GM18909 (cell line): ENCODE data around the gene H6PD.

Source experiments
- ATAC-seq: cut with Tn5 transposase; IDR thresholded peaks from one replicate; pipeline ENCODE4 v1.9.1; 2021; ENCODE audit warnings: mild to moderate bottlenecking; ENCODE audit not compliant: unreplicated experiment, poor library complexity

H6PD gene

DNA sequence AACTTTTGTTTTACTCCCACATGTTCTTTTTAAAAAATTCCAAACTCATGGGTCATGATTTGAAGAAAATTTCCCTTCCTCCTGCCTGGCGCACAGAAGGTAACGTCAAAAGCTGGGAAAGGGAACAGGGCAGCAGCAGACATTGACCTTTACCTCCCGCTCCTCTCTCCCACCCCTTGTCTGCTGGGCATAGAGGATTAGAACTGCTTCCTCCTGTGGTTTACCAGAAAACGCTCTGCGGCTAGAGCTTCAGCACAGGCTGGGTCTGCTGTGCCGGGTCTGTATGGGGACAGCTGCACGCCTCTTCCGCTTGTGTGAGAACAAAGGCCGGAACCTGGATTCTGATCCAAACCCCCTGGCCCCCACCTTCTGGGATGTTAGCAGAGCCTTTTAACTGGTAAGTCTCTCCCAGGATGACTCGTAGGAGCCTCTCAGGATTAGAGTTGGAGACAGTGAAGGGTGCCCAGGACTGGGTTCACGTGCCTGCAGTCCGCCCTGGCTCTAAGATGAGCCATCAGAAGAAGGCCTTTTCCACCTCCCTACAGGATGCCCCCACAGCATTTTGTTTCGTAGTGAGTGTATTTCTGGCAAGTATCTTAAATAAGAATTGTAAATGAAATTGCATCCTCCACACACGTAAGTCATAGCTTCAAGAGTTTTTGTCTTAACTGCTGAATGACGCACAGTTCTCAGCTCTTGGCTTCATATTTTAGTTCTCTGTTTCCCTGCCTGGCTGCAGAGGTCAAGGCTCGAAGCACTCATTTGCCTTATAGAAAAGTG is 5.2 kb downstream of the H6PD start:
- peak; percentile 41 for ATAC-seq

DNA sequence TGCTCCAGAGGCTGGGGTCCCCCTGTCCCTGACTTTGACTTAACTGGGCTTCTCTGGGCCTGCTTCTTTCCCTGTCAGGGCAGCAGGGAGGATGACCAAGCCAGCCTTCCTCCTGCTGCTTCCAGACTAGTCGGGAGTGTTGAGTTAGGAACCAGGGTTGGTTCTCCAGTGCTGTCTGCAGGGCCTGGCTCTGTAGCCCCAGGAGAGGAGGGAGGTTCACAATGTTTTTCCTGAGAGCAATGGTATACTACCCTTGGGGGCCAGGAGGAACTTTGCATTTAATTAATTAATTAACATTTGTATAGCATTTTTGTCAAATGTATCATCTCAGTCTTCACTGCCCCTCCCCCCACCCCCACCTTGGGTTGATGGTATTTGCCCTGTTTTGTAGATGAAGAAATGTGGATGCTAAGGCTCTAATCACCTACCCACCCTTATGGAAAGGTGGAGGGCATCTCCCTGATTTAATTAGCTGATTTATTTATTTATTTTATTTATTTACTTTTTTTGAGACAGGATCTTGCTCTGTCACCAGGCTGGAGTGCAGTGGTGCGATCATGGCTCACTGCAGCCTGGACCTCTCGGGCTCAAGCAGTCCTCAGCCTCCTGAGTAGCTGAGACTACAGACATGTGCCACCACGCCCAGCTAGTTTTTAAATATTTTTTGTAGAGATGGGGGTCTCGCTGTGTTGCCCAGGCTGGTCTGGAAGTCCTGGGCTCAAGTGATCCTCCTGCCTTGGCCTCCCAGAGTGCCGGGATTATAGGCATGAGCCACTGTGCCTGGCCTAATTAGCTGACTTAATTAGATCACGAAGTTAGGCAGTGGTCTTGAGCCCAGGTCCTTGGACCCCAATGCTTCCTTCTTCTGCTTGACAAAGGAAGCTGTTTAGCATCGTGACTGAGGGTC is 6.6 kb downstream of the H6PD start:
- ATAC-seq: no peak

DNA sequence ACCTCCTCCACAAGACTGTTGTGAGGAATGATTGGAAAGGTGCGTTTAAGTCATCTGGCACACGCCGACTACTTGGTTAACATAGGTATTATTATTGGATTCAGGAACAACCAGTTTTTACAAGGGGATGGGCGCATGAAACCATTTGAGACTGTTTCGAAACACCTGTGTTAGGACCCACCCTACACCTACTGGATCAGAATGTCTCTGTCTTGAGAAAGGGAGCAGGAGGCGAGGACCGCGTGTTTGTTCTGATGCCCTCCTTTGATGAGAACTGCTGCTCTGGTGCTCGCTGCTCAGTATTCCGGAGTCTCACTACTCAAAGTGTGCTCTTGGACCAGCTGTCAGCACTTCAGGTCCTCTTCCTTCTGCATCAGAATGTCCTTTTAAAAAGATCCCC is 7.3 kb downstream of the H6PD start:
- ATAC-seq: no peak

DNA sequence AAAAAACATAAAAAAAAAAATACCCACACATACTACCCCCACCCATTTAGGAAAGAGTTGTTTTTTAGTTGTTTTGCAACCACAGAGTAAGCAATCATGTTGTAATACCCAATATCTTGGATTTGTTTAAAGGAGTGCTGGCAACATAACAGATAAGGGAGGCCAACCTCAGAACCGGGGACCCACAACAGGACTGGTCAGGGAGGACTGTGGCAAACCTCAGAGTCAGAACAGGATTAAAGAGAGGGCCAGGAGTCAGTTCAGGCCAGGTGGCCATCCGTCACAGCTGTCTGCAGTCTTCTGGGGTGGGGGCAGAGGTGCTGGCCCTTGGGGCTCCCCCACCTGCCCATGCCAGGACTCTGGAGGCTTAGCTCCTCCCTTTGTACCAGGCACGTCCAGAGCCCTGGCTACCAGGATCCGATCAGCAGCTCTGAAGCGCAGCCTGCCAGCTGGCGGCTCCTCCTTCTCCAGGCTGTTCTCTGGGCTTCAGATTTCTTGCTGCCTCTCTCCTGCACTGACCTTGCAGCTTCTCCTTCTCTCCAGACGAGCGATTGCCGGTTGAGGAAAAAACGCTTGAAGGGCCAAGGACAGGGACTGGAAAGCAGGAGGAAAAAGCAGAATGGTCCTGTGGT is 7.9 kb downstream of the H6PD start:
- ATAC-seq: no peak

DNA sequence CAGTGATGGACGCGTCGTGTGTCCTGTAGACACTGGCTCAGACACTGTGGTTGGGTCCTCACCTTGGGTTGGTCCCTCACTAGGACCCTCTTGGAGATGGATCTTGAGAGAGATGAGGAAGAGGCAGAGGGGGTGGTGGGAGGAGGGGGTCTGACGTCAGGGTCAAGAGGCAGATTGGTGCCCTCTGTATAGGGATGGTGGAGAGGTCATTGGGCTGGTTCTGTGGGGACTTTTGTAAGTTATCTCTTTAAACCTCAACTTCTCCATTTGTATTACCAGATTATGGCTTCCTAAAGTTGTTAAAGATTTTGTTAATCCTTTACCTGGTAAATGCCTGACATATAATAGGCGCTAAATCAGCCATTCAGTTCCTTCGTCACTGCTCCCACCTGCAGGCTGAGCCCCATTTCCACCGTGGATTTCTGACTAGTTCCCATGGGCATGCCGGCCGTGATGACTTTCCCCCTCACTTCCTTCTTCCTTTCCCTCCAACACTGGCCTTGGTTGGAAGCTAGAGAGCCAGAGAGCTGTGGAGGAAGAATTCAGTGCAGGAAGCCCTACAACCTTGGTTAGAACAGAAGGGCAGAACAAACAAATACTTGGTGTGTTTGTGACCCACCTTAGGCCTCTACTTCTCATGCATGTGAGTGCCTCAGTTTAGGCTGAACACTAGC is 8.6 kb downstream of the H6PD start:
- no peak for ATAC-seq

DNA sequence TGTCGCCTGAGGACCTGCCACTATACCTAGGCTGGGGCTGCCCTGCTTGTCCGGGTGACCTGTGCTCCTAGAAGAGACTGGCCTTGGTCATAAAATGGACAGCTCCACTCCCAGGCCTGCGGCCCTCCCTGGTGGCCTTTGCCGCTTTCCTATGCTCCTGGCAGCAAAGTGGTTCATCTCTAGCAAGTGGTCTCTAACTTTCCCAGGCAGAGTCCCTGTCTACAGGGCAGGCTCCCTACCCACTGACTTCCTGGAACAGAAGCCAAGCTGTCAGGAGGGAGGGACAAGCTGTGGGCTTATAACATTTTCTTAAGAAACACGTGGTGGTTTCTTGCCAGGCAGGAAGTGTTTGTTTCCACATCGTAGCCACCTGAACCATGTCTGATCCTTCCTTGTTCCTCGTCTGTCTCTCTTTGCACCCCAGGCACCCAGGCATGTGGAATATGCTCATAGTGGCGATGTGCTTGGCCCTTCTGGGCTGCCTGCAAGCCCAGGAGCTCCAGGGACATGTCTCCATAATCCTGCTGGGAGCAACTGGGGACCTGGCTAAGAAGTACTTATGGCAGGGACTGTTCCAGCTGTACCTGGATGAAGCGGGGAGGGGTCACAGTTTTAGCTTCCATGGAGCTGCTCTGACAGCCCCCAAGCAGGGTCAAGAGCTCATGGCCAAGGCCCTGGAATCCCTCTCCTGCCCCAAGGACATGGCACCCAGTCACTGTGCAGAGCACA is 10.1 kb downstream of the H6PD start:
- no peak for ATAC-seq

DNA sequence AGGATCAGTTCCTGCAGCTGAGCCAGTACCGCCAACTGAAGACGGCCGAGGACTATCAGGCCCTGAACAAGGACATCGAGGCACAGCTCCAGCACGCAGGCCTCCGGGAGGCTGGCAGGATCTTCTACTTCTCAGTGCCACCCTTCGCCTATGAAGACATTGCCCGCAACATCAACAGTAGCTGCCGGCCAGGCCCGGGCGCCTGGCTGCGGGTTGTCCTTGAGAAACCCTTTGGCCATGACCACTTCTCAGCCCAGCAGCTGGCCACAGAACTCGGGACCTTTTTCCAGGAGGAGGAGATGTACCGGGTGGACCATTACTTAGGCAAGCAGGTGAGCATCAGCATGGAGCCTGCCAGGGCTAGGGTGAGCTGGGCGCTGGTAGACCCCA is 10.7 kb downstream of the H6PD start:
- no peak for ATAC-seq

DNA sequence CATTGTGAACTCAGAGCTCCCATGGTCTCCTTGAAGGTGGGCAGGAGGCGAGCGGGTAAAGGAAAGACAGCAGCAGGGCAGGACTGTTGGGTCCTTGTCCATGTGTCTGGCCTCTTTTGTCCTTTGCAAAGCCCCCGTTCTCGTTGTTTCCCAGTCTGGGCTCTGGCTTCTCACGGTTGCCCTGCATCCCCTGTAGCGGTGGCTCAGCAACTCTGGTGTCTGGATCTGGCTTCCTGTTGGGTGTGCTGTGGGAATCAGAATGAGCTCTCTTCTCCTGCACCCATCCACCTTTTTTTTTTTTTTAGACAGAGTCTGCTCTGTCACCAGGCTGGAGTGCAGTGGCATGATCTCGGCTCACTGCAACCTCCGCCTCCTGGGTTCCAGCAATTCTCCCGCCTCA is 11.1 kb downstream of the H6PD start:
- ATAC-seq: no peak

DNA sequence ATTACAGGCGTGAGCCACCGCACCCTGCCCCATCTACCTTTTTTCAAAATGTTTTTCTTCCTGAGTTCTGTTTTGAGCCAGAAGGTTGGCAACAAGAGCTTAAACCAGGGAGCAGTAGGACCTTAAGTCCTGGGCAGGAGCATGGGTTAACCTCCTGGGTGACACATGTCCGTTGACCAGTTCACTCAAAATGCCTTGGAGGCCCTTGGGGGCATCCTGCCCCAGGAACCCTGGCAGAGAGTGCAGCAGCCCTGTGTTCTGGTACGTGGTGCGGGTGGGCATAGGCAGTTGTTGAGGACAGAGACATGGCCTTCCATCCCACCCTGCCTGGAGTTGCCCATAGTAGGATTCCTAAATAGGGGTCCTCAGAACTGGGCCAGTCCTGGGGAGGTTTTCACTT is 11.6 kb downstream of the H6PD start:
- no peak for ATAC-seq

DNA sequence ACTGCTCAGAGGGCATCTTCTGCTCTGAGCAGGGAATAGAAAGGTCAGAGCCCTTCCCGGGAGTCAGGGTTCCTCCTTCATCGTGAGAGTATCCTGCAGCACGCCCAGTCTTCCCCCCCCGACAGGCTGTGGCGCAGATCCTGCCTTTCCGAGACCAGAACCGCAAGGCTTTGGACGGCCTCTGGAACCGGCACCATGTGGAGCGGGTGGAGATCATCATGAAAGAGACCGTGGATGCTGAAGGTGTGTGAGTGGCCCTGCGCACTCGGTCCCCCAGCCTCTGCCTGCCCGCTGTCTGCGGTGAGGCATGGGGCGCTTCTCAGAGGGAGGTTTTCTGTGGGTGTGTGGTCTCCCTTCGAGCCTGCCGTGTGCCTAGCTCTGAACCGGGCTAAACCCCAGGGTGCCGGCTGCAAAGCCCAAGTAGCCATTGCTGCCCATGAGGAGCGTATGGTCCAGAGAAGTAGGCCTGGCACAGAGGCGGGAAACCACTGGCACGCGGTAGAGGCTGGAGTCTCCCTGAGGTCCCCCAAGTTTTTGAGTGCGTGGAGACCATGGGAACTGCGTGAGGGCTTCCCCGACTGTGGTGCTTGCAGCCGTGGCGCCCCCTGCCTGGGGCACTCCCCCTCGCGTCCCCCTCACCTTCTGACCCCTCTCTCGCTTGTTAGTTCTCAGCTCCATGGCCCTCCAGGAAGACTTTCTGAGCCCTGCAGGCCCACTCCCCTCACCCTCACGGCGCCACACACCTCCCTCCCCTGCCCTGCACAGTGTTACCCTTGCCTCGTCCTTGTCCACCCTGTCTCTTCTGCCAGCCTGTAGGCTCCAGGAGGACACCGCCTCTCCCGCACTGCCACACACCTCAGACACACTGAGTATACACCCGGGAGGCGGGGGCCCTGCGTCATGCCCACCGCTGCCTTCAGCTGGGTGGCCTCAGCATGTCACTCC is 12.5 kb downstream of the H6PD start:
- no peak for ATAC-seq

DNA sequence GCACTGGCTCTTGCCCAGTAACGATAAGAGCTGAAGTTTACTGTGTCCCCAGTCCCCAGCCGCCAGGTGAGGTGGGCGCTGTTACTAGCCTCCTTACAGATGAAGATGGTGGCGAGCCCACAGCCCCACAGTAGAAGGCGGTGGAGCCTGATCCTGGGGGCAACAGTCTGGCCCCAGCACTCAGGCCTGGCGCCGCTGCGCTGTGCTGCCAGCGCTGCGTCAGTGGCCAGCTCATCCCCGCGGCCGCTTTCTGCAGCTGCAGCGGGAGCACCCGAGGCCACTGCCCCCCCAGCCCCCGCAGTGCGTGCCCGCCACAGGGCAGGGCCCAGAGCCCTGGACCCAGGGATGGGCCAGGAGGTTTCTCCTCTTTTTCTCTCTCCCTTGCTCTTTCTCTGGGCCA is 13.3 kb downstream of the H6PD start:
- no peak for ATAC-seq

DNA sequence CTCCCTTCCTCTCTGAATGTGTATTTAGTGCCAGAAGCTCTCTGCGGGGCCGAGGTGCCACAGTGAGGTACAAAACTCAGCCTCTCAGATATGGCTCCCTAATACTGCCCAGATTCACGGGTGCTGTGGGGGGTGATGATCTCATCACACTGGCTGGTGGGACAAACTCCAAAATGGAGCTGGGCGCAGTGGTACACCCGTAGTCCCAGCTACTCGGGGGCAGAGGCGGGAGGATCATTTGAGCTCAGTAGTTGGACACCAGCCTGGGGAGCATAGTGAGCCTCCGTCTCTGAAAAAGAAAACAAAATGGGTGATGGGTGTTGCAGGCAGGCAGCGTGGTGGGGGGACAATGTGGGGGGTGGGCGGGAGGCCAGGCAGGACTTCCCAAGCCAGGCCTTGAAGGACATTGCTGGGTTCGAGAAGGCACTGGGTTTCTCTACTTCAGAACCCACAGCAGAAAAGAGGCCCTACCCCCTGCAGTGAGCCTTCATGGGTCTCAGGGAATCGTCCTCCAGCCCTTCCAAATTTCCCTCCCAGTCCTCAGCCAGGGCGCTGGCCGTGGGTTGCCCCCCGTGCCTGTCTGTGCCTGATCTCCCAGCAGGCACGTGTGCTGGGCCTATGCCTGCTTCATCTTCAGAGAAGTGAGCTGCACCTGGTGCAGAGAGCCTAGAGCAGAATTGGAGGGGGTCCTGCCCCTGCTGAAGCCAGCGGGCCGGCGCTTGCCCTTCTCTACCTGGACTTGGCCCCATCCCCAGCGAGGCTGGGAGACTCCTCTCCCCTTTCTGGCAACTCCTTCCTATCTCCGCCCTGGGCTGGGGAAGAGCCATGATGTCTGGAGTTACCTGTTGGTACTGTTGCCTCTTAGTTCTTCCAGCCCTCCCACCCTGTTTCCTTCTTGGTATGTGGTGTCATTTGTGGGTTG is 14.0 kb downstream of the H6PD start:
- no peak for ATAC-seq

DNA sequence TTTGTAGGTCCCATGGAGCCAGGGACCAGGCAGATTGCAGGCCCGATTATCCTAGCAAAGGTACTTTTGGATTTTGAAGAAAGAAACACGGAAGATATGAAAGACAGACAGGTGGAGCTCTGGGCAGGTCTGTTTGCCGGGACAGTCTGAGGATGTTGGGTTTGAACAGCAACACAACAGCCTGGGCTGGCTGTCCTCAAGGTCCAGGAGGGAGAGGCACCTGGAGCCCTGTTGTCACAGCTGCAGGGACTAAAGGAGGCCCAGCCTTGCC is 14.6 kb downstream of the H6PD start:
- no peak for ATAC-seq

DNA sequence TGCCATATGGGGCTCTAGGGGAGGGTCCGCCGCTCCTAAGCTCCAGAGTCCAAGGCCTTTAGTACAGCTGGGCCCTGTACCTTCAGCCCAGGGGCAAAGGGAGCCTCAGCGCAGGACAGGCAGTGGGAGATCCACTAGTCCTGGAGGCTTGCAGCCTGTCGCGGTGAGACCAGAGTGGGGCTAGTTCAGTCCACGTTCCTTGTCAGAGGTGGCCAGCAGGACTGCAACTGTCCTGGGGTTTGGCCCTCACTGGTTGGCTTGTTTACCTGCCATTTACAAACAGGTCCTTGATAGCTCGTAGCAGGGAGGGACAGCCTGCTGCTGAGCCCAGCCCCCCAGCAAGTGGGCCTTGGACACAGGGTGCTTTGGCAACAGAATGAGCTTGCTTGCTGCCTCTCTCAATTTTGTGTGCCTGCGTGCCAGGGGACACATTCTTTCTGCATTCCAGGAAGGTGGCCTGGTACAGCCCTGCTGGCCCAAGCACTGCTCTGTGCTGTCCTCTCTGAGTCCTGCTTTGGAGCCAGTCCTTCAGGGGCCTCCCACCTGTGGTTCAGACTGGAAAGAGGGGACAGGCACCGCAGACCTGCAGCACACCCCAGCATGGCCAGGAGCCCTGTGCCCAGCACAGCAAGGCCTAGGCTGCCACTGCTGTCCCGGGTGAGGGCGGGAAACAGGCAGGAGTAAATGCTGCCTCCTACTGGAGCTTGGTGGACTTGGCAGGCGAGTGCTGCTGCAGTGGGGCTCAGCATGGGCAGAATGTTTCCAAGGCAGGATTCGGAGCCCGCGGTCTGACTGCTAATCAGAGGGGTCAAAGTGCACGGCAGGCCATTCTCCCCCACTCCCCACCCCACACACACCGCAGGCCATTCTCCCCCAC is 15.2 kb downstream of the H6PD start:
- no peak for ATAC-seq

DNA sequence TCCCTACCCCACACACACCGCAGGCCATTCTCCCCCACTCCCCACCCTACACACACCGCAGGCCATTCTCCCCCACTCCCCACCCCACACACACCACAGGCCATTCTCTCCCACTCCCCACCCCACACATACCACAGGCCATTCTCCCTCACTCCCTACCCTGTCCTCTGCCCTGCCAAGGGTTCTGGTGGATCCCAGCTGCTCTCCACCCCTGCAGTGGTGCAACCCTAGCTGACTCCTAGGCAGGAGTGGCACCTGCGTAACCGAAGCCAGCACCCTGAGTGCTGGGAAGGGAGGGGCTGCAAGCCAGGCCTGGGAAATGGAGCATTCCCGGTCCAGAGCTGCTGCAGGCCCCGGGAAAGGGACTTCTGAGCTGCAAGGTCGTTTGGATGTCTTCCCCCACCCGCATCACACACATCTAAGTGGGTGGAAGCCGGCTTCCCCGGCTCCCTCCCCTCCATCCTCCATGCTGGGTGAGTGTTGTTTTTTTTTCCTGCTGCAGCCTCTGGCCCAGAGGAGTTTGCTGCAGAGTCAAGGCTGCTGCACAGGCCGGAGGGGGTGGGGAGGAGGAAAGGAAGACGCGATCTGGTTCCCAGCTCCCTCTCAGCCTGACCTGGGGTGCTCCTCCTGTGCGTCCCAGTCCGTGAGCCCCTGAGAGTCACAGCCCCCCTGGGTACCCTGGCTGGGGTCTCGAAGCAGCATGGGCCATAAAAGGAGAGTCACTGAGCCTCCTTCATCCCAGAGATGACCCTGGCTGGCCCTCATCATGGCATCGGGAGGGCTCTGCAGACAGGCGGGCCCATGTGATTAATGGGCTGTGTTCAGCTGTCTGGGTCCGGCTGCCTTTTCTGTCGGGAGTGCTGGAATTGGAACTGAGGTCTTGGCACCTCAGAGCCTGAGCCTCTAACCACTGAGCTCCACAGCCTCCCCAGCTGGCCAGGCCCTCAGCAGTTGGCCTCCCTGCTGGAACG is 16.1 kb downstream of the H6PD start:
- ATAC-seq: no peak

DNA sequence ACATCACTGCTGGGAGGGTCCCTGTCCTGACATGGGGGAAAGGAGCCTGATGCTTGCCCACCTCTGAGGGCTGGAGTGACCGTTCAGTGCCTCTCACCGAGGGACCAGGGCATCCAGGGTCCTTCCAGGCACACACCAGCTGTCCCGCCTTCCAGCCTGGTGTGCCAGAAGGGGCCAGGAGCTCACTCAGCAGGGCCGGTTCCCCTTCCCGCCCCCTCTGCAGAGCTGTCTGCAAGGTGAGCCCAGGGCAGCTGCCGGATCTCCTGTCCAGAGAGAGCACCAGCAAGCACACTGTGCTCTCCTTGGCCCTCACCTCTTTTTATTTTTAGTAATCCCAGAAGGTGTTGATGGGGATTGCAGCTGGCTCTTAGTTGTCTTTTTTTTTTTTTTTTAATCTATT is 16.9 kb downstream of the H6PD start:
- no peak for ATAC-seq
